Tongue (tissue), 2 donors: ENCODE measurements around the gene ADGRA3. TPM values are rescaled to one million over a fixed set of nuclear protein-coding genes. Genes with fewer than 3 reads are reported as not detected.
A peak's percentile ranks its signal among the peaks of the same experiment; 100 is the strongest.
"Not testable (repeated sequence)": the region's sequence is repeated elsewhere in the genome, so short reads cannot be mapped to it uniquely, and the experiment has no call there.

Source experiments
- DNase-seq: peaks from one replicate; pipeline ENCODE4 v3.0.0-alpha.2; 2015
- total RNA-seq: library from RNA; depleted of rRNA; stranded (reverse); fragments of >200 nt; gene quantifications from one replicate; pipeline ENCODE4 v1.2.3, GENCODE V29; 2014

Gene ADGRA3
- total RNA-seq, 1 donor from 2014 or later: 70.9 TPM

DNA sequence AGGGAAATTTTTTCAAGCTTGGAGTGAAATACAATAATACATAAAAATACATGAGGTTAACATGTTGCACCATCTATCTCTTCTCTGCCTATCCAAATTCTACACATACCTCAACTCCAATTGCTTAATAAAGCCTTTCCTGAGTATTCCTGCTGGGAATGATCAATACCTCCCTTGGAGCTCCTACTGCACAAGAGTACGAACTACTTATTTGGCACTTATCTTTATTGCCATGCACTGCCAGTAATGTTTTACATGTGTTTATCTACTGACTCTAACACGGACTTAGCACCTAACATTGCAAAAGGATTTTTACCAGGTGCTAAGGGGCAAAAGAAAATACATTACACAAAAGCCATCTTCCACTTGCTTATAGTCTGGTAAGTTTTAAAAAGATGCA is 80.2 kb downstream of the ADGRA3 start:
- DNase-seq: no peak

GRCh38 chr4:22434895-22435294 is 81.0 kb downstream of the ADGRA3 start:
- peak; percentile 59 for DNase-seq

- no peak for DNase-seq
Observed at GRCh38 chr4:22430626-22431025, 85.2 kb downstream of the ADGRA3 start.

DNA sequence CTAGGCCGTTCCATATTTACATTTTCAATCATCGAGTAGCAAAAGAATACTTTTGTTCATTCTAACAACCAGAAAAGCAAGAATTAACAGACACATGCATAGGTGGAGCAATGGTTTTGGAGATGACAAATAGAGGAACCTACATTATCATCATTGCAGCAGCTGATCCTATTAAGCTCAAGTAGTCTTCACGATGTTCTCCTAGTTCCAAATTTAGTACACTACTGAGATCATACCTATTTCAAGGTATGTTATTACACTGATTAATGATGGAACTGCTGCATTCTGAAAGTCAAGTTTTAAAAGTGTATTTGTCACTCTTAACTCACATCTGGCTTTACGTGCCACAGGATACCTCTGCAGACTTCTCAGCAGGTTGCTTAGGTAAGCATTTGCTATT is 87.4 kb downstream of the ADGRA3 start:
- peak; percentile 47 for DNase-seq

DNA sequence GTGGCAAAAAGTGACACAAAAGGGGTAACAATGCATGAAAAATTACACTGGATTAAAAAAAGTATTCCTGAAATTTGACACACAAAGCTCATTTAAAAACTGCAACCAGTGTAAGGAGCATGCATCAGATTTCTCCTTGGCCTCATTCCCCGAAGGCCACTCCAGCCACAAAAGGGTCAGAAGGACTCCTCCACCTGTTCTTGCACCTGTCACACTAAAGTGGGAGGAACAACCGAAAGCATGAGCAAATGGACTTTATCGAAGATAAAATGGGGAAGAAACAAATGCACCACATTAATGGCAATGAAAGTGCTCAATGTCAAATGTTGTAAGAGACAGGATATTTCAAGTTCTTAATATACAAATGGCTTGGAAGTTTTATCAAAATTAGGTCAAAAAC is 88.2 kb downstream of the ADGRA3 start:
- DNase-seq: peak; percentile 77

GRCh38 chr4:22420291-22420690 is 95.6 kb downstream of the ADGRA3 start:
- no peak for DNase-seq

- DNase-seq: no peak
Observed at GRCh38 chr4:22417408-22417807, 98.5 kb downstream of the ADGRA3 start.

DNA sequence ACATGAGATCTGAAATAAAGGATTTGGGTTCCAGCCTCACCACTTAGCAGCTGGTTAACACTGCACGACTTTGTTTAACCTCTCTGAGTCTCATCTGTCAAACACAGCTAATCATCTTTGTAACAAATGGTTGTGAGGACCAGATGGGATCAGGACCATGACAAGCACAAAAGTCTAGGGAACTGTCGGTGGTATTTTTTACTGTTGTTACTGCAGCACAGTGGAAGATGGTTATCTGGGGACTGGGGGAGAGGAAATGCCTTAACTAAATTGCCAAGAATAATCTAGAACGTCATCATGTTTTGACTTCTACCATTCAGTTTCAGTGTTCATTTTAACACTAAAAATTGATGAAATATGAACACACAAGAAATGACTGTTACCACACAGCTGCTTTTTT is 99.5 kb downstream of the ADGRA3 start:
- DNase-seq: peak; percentile 27

DNA sequence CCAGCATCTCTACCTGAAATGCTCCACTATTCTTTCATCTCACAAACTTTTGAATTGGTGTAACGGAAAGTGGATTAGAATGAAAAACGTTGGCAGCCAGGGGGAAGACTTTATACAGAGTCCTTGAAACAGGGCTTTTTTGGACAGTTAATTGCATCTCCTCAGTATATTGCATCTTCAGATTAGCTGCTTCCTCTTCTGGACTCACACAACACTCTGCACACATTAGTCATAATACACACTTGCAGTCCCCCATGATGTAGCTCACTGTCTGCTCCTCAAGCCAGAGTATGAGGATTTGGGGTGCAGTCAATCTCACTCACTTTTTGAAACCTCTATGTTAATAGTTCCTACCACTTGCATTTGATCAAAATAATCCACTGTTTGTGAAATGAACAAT is 101.0 kb downstream of the ADGRA3 start:
- no peak for DNase-seq

GRCh38 chr4:22413471-22413870 is 102.4 kb downstream of the ADGRA3 start:
- no peak for DNase-seq

GRCh38 chr4:22412013-22412412 is 103.9 kb downstream of the ADGRA3 start:
- DNase-seq: no peak

- DNase-seq: peak; percentile 51
Observed at GRCh38 chr4:22410645-22411247, 105.1 kb downstream of the ADGRA3 start.

- no peak for DNase-seq
Observed at GRCh38 chr4:22408474-22408873, 107.4 kb downstream of the ADGRA3 start.

GRCh38 chr4:22407361-22407760 is 108.5 kb downstream of the ADGRA3 start:
- no peak for DNase-seq

DNA sequence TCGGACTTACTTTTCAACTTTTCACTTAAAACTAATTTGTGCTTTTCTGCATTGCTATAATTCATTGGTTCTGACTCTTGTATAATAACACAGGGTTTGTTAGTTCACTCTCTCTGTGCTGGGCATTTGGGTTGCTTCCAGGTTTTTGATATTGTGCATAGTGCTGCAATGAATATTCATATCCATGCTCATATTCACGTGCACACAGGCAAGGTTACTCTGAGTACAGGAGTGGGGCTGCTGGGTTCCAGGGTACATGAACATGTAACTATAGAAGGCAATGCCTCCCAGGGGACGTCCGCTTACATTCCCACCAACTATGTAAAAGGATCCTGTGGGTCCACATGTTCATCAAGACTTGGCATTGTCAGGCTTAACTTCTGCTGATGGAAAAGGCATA is 117.2 kb downstream of the ADGRA3 start:
- DNase-seq: no peak

DNA sequence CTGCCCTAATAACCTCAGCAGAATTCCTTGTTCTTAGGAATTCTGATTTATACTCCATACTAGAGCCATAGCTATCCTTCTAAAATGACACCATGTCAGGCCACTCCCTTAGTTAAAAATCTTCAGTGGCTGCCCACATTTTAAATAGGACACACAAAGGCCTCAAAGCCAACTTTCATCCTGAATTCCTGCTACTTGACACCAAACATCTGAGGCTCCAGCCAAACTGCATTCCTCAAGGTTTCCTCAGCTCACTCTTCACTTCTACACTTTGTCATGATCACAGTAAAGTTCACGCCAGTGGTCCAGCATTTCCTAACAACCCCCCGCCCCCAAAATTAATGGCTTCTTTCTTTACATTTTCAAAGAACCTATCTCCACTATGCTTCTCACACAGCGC is 124.3 kb downstream of the ADGRA3 start:
- no peak for DNase-seq

GRCh38 chr4:22389240-22389870 is 126.5 kb downstream of the ADGRA3 start:
- peak; percentile 81 for DNase-seq

GRCh38 chr4:22385611-22386011 is 130.3 kb downstream of the ADGRA3 start:
- no peak for DNase-seq

GRCh38 chr4:22384154-22384553 is 131.7 kb downstream of the ADGRA3 start:
- no peak for DNase-seq

- not testable (repeated sequence) for DNase-seq
Observed at GRCh38 chr4:22382216-22382615, 133.7 kb downstream of the ADGRA3 start.

DNA sequence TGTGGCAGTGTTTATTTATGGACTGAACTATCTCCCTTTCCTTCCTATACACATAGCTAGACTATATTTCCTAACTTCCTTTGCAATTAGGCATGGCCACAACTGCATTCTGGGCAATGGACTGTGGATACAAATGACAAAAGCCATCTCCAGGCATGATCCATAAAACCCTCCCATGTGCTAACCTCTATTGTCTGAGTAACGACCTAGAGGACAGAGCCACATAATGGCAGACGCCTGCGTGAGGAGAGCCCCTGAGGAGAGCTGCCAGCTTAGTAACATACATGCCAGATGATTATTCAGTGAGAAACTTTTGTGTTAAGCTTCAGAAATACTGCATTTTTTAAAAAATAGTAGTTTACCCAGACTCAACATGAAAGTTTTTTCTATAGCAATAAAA is 142.9 kb downstream of the ADGRA3 start:
- no peak for DNase-seq

DNA sequence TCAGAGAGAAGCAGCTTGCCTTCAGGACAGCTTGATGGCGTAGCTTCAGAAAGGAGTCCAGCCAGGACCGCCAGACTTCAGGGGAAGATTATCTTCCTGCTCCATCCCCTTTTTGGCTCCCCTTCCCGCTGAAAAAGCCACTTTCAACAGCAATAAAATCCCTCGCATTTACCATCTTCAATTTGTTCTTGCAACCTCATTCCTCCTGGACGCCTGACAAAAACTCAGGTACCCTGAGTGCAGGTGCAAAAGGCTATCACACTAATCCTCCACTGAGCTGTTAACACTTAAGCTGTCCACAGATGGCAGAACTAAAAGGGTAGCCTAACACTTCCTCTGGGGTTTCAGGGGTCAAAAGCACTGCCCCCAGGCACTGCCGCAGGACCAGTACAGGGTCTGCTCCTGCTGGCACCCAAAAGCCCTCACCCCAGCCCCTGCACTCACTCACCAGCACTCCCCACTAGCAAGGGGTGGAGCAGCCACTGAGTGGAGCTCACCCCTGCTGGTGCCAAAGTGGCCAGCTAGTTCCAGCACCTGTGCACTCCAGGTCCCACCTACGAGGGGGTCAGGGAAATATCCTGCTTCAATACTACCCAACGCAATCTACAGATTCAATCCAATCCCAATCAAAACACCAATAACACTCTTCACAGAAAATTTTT is 145.8 kb downstream of the ADGRA3 start:
- no peak for DNase-seq

DNA sequence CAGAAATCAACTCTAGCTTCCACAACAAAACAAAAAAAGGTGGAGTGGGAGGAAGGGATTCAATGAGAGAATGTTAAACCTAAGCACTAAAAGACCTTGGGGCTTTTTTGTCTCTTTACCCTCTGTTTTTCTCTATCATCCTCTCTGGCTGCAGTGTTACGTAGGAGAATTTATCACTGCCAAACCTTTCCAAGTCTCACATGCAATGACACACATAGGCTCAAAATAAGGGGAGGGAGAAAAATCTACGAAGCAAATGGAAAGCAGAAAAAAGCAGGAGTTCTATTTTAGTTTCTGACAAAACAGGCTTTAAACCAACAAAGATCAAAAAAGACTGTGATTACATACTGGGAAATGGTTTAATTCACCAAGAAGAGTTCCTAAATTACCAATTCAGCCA is 152.1 kb downstream of the ADGRA3 start:
- DNase-seq: no peak

- no peak for DNase-seq
Observed at GRCh38 chr4:22363036-22363435, 152.8 kb downstream of the ADGRA3 start.
